Stimulated activated naive B cell treated with anti-CD40 and anti-IgM and Interleukin-4, amounts not matched to agents 10 μg/mL and 1 μg/mL and 100 μg/mL, for 72 hours (primary cell): ENCODE results near the gene ACOT13.
A peak's percentile ranks its signal among the peaks of the same experiment; 100 is the strongest.
"Not testable (repeated sequence)": the region's sequence is repeated elsewhere in the genome, so short reads cannot be mapped to it uniquely, and the experiment has no call there.

Experiments
- ATAC-seq, 2 donors: fragments of 150-1000 bp; cut with Tn5 transposase; replicated peaks; 2 replicates each; pipeline ENCODE4 v1.10.0; 2021; ENCODE audit warnings: moderate library complexity in 1 of 2
- DNase-seq: peaks from one replicate; pipeline ENCODE4 v3.0.0; 2021
- H3K27ac Mint-ChIP-seq: one replicate; pipeline ENCODE4 v1.8.0; 2022; ENCODE audit warnings: mild to moderate bottlenecking, mixed read lengths
- H3K27me3 Mint-ChIP-seq, 2 donors: one replicate each; pipeline ENCODE4 v1.8.0; 2022; ENCODE audit warnings: mixed read lengths in 2 of 2
- H3K36me3 Mint-ChIP-seq, 2 donors: one replicate each; pipeline ENCODE4 v1.8.0; 2022; ENCODE audit warnings: mixed read lengths in 2 of 2, mild to moderate bottlenecking in 1 of 2
- H3K4me1 Mint-ChIP-seq, 2 donors: one replicate each; pipeline ENCODE4 v1.8.0; 2022; ENCODE audit warnings: mixed read lengths in 2 of 2, mild to moderate bottlenecking in 1 of 2
- H3K4me3 Mint-ChIP-seq, 2 donors: one replicate each; pipeline ENCODE4 v1.8.0; 2022; ENCODE audit warnings: mild to moderate bottlenecking in 2 of 2, mixed read lengths in 2 of 2, moderate library complexity in 1 of 2
- H3K9me3 Mint-ChIP-seq, 2 donors: one replicate each; pipeline ENCODE4 v1.8.0; 2022; ENCODE audit warnings: mixed read lengths in 2 of 2, mild to moderate bottlenecking in 1 of 2

ACOT13 gene

GRCh38 chr6:24666641-24667377 is at the start of gene ACOT13, which contains the start of gene TDP2:
TSS of gene ACOT13 (plus strand) at chr6:24667077. CDS start at chr6:24667264, 187 bp downstream.
TSS of gene TDP2 (minus strand) at chr6:24666899. CDS start at chr6:24666862, 37 bp downstream.
- Mint-ChIP-seq H3K36me3 (peaks cover 25 to 48% of the 10 kb centered on the region in 2 donors), H3K4me3 (peak within 1 kb of the TSS; percentile 94 to 99), H3K9me3 (peaks cover 0 to 3% of the 10 kb centered on the region in 2 donors), H3K27ac (peak within 1 kb of the TSS; percentile 99), H3K4me1 (peaks cover 18 to 51% of the 10 kb centered on the region in 2 donors), H3K27me3 (no peaks in the 10 kb centered on the region)
- peak; percentile 96 for DNase-seq
- ATAC-seq: peak; percentile 96 to 97

GRCh38 chr6:24619661-24620060 is 47.2 kb upstream of the ACOT13 start:
- Mint-ChIP-seq H3K27me3 (no peaks in the 10 kb centered on the region), H3K4me1 (no peaks in the 10 kb centered on the region), H3K36me3 (no peaks in the 10 kb centered on the region), H3K9me3 (no peaks in the 10 kb centered on the region), H3K4me3 (no peak overlapping the region), H3K27ac (no peak overlapping the region)
- DNase-seq: no peak
- ATAC-seq: no peak

- no peaks in the 10 kb centered on the region for H3K4me1 Mint-ChIP-seq
- DNase-seq (no peak), ATAC-seq (no peak)
- H3K4me3 Mint-ChIP-seq: no peak overlapping the region
- H3K27ac Mint-ChIP-seq: no peak overlapping the region
- H3K27me3 Mint-ChIP-seq: no peaks in the 10 kb centered on the region
- no peaks in the 10 kb centered on the region for H3K36me3 Mint-ChIP-seq
- no peaks in the 10 kb centered on the region for H3K9me3 Mint-ChIP-seq
Measured at GRCh38 chr6:24620637-24621036, 46.2 kb upstream of the ACOT13 start.

GRCh38 chr6:24621626-24622289 is 45.1 kb upstream of the ACOT13 start:
- Mint-ChIP-seq H3K36me3 (no peaks in the 10 kb centered on the region), H3K27me3 (peaks cover 0 to 3% of the 10 kb centered on the region in 2 donors), H3K27ac (no peak overlapping the region), H3K9me3 (no peaks in the 10 kb centered on the region), H3K4me3 (no peak overlapping the region), H3K4me1 (no peaks in the 10 kb centered on the region)
- ATAC-seq: no peak
- no peak for DNase-seq

GRCh38 chr6:24630856-24631505 is 35.9 kb upstream of the ACOT13 start:
- DNase-seq: no peak
- no peaks in the 10 kb centered on the region for H3K9me3 Mint-ChIP-seq
- H3K27me3 Mint-ChIP-seq: peaks cover 17 to 25% of the 10 kb centered on the region in 2 donors
- no peak for ATAC-seq
- H3K4me1 Mint-ChIP-seq: no peaks in the 10 kb centered on the region
- no peaks in the 10 kb centered on the region for H3K36me3 Mint-ChIP-seq
- no peak overlapping the region for H3K27ac Mint-ChIP-seq
- no peak overlapping the region for H3K4me3 Mint-ChIP-seq

GRCh38 chr6:24631671-24632070 is 35.2 kb upstream of the ACOT13 start:
- no peak overlapping the region for H3K27ac Mint-ChIP-seq
- no peaks in the 10 kb centered on the region for H3K9me3 Mint-ChIP-seq
- DNase-seq (no peak), ATAC-seq (no peak)
- H3K4me1 Mint-ChIP-seq: no peaks in the 10 kb centered on the region
- no peak overlapping the region for H3K4me3 Mint-ChIP-seq
- no peaks in the 10 kb centered on the region for H3K36me3 Mint-ChIP-seq
- H3K27me3 Mint-ChIP-seq: peaks cover 19 to 24% of the 10 kb centered on the region in 2 donors

- no peak overlapping the region for H3K4me3 Mint-ChIP-seq
- peaks cover 19 to 24% of the 10 kb centered on the region in 2 donors for H3K27me3 Mint-ChIP-seq
- no peaks in the 10 kb centered on the region for H3K9me3 Mint-ChIP-seq
- no peak overlapping the region for H3K27ac Mint-ChIP-seq
- H3K36me3 Mint-ChIP-seq: no peaks in the 10 kb centered on the region
- H3K4me1 Mint-ChIP-seq: no peaks in the 10 kb centered on the region
- no peak for ATAC-seq
- DNase-seq: no peak
Measured at GRCh38 chr6:24632573-24632972, 34.3 kb upstream of the ACOT13 start.

GRCh38 chr6:24636681-24637080 is 30.2 kb upstream of the ACOT13 start:
- no peak overlapping the region for H3K27ac Mint-ChIP-seq
- H3K27me3 Mint-ChIP-seq: peaks cover 19 to 34% of the 10 kb centered on the region in 2 donors
- H3K36me3 Mint-ChIP-seq: no peaks in the 10 kb centered on the region
- DNase-seq (no peak), ATAC-seq (no peak)
- no peak overlapping the region for H3K4me3 Mint-ChIP-seq
- no peaks in the 10 kb centered on the region for H3K9me3 Mint-ChIP-seq
- no peaks in the 10 kb centered on the region for H3K4me1 Mint-ChIP-seq

- DNase-seq: no peak
- Mint-ChIP-seq H3K27me3 (peaks cover 14 to 25% of the 10 kb centered on the region in 2 donors), H3K27ac (no peak overlapping the region), H3K4me1 (peaks cover under 1 to 2% of the 10 kb centered on the region in 2 donors), H3K36me3 (no peaks in the 10 kb centered on the region), H3K4me3 (no peak overlapping the region), H3K9me3 (no peaks in the 10 kb centered on the region)
- no peak for ATAC-seq
Measured at GRCh38 chr6:24640166-24640565, 26.7 kb upstream of the ACOT13 start.

- not testable (repeated sequence) for H3K4me3 Mint-ChIP-seq, H3K4me1 Mint-ChIP-seq, ATAC-seq, H3K36me3 Mint-ChIP-seq, H3K9me3 Mint-ChIP-seq, H3K27ac Mint-ChIP-seq, DNase-seq
- H3K27me3 Mint-ChIP-seq: peaks cover 13 to 22% of the 10 kb centered on the region in 2 donors
Measured at GRCh38 chr6:24640631-24641030, 26.2 kb upstream of the ACOT13 start.

GRCh38 chr6:24642061-24642460 is 24.8 kb upstream of the ACOT13 start:
- Mint-ChIP-seq H3K4me1 (peaks cover 10 to 17% of the 10 kb centered on the region in 2 donors), H3K27me3 (peaks cover 7 to 18% of the 10 kb centered on the region in 2 donors), H3K4me3 (no peak overlapping the region), H3K27ac (no peak overlapping the region), H3K36me3 (no peaks in the 10 kb centered on the region), H3K9me3 (no peaks in the 10 kb centered on the region)
- DNase-seq (no peak), ATAC-seq (no peak)

- ATAC-seq (no peak), DNase-seq (no peak)
- Mint-ChIP-seq H3K4me3 (no peak overlapping the region), H3K9me3 (no peaks in the 10 kb centered on the region), H3K4me1 (peaks cover 10 to 17% of the 10 kb centered on the region in 2 donors), H3K27ac (no peak overlapping the region), H3K27me3 (peaks cover 7 to 8% of the 10 kb centered on the region in 2 donors), H3K36me3 (no peaks in the 10 kb centered on the region)
Measured at GRCh38 chr6:24643920-24644319, 23.0 kb upstream of the ACOT13 start.

GRCh38 chr6:24644377-24644776 is 22.5 kb upstream of the ACOT13 start:
- no peaks in the 10 kb centered on the region for H3K9me3 Mint-ChIP-seq
- ATAC-seq: no peak
- H3K4me3 Mint-ChIP-seq: no peak overlapping the region
- no peak overlapping the region for H3K27ac Mint-ChIP-seq
- H3K27me3 Mint-ChIP-seq: peaks cover 7 to 8% of the 10 kb centered on the region in 2 donors
- H3K36me3 Mint-ChIP-seq: no peaks in the 10 kb centered on the region
- no peak for DNase-seq
- peaks cover 10 to 17% of the 10 kb centered on the region in 2 donors for H3K4me1 Mint-ChIP-seq

- H3K36me3 Mint-ChIP-seq: peaks cover 0 to 2% of the 10 kb centered on the region in 2 donors
- DNase-seq: no peak
- peaks cover 0 to 3% of the 10 kb centered on the region in 2 donors for H3K27me3 Mint-ChIP-seq
- H3K9me3 Mint-ChIP-seq: no peaks in the 10 kb centered on the region
- no peak for ATAC-seq
- peak overlapping the region; percentile 86 to 91 for H3K4me3 Mint-ChIP-seq
- peaks cover 10 to 17% of the 10 kb centered on the region in 2 donors for H3K4me1 Mint-ChIP-seq
- no peak overlapping the region for H3K27ac Mint-ChIP-seq
Measured at GRCh38 chr6:24646771-24647170, 20.1 kb upstream of the ACOT13 start.
